ENCODE measurements around the gene PPM1L.
A peak's percentile ranks its signal among the peaks of the same experiment; 100 is the strongest.

PPM1L gene

DNA sequence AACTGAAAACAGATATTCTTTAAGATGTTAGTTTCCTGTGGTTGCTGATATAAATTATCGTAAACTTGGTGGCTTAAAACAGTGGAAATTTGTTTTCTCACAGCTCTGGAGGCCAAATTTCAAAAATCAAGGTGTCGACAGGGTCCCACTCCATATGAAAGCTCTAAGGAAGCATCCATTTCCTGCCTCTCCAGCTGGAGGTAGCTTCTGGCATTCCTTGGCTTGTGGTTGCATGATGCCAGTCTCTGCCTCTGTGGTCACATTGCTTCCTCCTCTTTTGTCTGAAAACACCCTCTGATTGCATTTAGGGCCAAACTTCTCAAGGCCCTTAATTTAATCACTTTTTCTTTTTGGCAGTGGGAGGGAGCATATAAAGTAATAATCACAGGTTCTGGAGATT, 96.8 kb downstream of the PPM1L start:
- DNase-seq (ENCODE audit: low spot score), result no peak

DNA sequence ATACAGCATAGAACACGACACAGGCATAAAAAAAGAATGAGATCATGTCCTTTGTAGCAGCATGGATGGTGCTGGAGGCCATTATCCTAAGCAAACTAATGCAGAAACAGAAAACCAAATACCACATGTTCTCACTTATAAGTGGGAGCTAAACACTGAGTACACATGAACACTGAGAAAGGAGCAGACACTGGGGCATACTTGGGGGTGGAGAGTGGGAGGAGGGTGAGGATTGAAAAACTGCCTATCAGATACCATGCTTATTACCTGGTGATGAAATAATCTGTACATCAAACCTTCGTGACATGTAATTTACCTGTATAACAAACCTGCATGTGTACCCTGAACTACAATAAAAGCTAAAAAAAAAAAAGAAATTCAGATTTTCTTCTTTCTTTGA, 100.4 kb downstream of the PPM1L start:
- DNase-seq (ENCODE audit: low spot score), result no peak

DNA sequence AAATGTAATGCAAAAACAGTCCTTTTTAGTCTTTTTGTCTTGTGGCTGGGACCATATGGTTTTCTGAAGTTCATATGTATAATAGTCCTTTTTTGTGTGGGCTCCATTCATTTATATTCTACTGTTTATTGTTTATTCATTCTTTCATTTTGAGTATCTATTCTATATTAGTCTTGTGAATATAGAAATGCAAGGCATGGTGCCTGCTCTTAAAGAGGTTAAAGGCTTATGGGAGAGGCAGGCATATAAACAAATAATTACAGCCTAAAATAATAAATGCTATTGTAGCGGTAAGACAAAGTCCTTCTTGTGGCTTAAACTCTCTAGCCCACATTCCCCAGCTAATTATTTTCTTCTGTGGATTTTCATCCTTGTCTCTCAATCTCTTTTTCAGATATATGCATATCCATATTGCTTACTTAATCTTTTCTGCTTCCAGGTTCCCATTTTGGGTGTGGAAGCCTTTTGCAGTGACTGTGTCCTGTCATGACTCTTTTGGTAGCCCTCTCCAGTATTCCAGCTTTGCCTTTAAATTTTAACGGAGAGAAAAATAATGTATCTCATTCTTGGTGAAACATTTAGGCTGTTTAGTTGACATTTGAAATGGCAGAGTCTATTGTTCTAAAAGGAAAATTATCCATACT, 101.6 kb downstream of the PPM1L start:
- DNase-seq (ENCODE audit: low spot score), result no peak

DNA sequence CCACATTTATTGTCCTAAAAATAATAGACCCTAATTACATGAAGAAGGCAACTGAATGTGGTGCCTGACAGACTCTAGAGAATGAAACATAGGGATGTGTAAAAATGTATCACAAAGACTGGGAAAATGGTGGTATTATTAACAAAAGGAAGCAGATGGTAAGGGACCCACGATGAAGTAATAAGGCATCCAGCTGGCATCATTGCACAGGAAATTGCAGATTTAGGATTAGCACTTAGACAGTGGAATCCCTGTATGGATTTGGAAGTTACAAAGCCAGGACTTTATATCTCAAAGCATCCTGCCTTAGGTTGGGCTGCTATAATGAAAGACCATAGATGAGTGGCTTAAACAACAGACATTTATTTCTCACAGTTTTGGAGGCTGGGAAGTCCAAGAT, 104.3 kb downstream of the PPM1L start:
- no peak for DNase-seq (ENCODE audit: low spot score)

DNA sequence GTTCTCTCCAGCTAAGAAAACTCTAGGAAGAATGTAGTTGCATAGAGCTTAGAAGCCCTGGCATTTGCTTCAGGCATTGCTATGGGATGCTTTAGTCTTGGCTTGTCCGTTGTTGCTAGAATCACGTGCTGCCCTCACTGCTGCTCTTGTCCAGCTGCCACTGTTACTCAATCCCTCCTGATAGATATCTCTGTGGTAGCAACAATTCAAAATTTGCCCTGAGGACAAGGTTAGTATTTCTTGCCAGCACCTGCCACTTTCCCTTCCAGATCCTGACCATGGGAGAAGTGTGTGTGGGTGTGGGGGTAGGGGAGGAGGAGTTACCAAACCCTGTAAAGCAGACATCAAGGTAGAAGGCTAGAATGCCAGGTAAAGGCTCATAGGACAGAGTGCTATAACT, 113.8 kb downstream of the PPM1L start:
- no peak for DNase-seq (ENCODE audit: low spot score)

DNA sequence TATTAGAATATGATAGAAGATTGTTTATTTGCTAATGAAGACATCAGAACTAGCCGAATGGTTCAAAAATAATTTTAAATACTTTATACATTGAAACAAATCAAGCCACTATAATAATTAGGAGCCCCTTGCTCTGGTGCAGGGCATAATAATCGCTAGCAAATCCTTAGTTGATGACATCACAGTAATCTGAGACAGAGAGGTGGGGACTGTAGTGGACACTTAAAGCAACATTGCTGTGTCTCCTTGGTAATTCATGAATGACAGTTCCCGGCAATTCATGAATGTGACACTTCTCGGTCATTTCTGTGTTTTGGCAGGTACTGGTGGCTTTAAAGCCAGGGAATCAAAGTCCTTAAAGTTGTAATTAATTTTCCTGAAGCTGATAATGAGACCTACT, 114.3 kb downstream of the PPM1L start:
- DNase-seq (ENCODE audit: low spot score), result no peak

DNA sequence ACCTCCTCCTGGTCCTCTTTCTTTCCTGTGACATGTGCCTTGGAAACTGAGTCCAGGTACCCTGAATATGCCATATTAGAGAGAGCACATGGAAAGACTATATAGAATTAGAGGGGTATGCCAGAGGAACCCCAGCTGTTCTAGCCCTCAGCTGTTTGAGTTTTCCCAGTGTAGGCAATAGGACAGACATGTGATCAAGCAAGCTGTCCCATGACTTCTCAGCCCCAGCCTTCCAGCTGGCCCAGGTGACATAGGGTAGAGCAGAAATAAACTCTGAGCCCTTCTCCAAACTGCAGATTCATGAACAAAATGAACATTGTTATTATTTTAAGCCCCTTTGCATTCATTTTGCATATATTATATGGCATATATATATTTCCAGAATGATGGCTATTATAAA, 118.7 kb downstream of the PPM1L start:
- DNase-seq (ENCODE audit: low spot score), result no peak

DNA sequence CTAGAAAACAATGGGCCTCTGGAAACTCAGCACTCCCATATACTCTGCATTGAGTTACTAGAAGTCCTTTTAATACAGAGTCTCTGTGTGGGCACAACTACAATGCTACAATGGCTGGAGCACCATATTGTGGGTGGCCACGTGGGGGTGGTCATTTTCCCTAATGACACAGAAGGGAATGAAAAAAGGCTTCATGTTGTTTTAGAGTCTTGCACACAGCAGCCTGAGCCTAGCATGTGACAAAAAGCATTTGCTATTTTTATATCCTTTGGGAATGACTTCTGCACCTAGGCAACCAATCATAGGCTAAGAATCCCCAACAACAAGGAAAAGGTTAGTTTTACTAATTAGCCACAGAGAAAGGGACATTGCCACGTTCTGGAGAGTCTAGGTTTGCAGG, 120.6 kb downstream of the PPM1L start:
- DNase-seq (ENCODE audit: low spot score), result no peak

DNA sequence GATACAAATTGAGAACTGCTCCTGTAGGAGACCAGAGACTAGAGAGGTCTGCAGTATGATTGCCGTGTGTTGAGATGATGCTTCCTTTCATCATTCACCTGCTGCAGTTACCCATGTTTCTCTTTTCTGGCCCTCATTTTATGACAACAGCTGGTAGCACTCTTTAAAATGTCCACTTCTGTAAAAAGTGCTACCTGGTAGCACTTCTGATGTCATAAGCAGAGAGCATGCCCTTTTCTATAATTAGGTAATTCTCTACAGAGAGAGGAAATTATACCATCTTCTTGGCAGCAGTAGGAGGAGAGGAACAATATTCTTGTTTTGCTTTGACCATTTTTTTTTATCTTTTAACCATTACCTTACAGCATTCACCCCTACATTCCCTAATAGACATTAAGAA, 123.8 kb downstream of the PPM1L start:
- DNase-seq (ENCODE audit: low spot score), result no peak

DNA sequence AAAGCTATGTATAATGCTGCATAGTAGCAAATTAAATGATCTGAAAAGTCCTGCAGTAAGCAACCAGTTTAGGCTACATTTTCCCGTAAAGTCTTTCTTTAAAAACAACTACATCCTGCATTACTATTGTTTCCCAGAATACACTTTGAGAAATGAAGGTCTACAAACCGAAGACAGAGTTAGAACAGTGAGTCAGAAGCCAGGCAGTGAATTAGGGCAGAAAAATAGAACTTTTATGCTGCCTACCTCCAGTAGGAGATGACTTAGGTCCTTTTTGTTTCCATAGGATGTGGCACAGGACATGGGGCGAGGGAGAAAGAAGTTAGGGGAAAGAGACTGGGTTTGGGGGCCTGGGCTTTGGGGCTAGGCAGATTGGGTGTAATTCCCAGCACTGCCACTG, 127.3 kb downstream of the PPM1L start:
- no peak for DNase-seq (ENCODE audit: low spot score)

DNA sequence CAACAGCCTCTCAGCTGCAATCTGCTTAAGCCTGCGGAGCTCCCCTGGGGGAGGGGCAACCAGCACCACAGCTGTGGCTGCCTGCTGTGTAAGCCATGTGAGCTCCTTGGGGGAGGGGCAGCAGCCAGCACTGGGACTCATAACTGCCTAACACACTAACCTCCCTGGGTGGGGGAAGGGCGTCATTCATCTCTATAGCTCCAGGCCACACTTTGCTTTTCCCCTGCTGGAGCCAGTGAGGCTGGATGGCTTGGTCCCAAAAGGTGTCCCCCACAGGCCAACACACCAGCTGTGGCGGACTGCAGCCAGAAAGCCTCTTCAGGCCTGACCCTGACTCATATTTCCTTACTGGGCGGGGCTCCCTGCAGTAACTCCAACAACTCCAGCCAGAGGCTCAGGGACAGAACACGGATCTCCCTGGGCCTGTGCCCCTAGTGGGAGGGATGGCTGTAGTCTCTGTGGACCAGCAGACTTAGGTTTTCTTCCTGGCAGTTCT, 129.8 kb downstream of the PPM1L start:
- DNase-seq (ENCODE audit: low spot score), result peak; percentile 69

DNA sequence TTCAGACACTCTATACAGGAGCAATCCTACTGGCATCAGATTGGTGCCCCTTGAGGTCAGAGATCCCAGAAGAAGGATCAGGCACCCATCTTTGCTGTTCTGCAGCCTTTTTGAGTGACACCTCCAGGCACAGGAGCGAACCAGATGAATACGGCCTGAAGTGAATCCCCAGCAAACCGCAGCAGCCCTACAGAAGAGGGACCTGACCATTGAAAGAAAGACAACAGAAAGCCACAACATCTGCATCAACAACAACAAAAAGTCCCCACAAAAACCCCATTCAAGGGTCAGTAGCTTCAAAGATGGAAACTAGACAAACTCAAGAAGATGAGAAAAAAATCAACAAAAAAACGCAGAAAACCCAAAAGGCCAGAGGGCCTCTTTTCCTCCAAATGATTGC, 130.4 kb downstream of the PPM1L start:
- DNase-seq (ENCODE audit: low spot score), result no peak

DNA sequence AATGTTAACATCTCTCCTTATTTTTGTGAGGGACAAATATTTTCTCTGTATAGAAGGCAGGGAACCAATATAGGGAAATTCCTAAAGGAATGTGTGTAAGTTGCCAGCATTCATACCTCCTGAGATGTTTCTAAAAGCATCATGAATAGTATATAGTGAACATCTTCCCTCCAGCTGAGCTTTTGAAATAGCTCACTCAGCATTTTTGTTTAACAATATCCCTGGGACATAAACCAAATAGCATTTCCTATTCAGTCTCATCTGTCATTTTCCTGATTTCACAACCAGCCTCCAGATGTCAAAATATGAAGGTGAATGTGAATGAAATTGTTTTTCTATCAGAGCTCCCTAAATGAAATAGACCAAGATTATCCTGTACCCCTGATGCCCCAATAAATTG, 137.2 kb downstream of the PPM1L start:
- no peak for DNase-seq (ENCODE audit: low spot score)

DNA sequence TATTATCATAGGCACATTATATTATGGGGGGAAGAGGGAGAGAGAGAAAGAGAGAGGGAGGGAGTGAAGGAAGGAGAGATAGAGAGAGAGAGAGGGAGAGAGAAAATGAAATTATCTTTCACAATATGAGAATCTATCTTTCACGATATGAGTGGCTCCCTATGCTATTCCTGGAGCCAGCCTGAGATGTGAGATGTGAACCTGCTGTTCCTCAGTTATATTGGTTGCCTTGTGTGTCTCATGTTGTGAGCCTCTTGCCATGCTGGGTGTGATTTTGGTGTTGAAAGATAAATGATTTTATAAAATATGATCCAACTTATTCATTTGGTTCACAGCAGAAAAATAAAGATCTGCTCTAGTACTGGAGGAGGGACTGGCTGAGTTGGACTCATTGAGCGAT, 148.7 kb downstream of the PPM1L start:
- no peak for DNase-seq (ENCODE audit: low spot score)

DNA sequence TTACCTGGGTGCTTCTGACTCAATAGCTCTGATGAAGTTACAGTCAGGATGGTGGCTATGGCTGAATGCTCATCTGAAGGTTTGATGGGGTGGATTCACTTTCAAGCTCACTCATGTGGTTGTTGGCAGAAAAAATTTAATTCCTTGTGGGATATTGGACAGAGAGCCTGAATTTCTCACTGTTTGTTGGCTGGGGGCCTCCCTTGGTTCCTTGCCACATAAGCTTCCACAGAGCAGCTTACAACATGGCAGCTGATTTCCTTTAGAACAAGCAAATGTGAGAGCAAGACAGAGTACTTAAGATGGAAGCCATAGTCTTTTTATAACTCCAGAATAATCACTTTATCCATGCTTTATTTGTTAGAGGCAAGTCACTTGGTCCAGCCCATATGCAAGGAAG, 150.6 kb downstream of the PPM1L start:
- DNase-seq (ENCODE audit: low spot score), result no peak

DNA sequence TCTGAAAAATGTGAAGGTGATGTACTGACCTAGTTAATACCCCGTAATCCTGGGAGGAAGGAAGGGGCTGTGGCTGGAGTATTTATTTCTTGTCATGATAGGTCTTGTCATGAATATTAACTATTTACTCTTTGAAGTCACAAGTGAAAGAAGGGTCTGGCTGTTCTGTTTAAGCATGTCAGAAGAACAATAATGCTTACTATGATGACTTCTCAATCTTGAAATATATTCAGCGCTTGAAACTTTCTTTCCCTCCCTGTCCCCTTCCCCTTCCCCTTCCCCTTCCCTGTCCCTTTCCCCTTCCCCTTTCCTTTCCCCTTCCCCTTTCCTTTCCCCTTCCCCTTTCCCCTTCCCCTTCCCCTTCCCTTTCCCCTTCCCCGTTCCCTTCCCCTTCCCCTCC, 153.9 kb downstream of the PPM1L start:
- DNase-seq (ENCODE audit: low spot score), result no peak

DNA sequence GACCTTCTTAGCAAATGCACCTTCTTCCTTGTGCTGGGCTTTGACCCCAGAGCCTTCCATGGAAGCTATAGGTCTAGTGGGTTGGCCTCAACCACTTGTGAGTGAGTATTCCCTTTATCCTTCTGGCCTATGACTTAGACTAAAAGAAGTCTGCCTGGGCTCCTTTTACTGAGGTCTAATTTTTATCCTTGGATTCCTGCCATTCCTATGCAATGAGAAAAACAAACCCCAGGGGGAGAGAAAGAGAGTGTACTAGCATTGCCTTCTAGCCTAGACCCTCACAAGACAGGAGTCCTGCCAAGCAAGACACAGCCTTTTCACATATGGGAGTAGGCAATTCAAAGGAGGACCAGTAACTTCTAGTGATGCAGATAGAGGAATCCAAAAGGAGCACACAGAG, 155.4 kb downstream of the PPM1L start:
- DNase-seq (ENCODE audit: low spot score), result no peak

DNA sequence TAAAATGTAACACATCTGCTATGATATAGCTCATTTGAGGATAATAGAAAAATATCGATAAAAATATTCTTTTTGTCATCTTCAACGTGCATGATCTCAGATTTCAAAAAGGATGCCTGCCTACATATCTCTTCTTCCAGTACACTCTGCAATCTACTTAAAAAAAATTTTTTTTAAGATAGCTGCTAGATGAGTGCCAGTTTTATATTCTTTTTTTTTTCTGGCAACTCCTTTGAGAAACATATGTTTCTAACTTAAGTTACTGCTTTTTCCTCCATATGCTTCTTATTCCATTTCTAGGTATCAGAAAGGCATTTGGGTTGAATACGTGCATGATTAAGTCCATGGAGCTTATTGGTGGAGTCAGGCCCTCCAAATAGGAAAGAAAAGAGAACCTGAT, 160.4 kb downstream of the PPM1L start:
- DNase-seq (ENCODE audit: low spot score), result no peak

DNA sequence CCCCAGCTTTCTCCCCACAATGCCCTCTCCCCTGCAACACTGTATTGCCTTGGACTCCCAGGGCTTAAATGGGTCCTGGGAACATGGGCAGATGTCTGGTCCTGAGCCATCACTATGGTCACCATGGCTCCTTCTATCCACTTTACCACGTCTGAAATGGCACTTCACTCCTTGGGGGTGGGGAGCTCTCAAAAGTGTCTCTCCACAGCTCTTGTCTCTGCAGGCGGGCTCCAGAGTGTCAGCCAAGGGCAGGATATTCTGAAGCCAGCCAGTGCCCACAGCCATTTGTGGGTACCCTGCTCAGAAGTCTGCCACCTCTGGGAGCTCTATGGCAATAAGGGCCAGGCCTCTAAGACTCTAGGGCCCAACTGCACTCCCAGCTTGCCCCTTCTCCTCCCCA, 163.9 kb downstream of the PPM1L start:
- DNase-seq (ENCODE audit: low spot score), result no peak

DNA sequence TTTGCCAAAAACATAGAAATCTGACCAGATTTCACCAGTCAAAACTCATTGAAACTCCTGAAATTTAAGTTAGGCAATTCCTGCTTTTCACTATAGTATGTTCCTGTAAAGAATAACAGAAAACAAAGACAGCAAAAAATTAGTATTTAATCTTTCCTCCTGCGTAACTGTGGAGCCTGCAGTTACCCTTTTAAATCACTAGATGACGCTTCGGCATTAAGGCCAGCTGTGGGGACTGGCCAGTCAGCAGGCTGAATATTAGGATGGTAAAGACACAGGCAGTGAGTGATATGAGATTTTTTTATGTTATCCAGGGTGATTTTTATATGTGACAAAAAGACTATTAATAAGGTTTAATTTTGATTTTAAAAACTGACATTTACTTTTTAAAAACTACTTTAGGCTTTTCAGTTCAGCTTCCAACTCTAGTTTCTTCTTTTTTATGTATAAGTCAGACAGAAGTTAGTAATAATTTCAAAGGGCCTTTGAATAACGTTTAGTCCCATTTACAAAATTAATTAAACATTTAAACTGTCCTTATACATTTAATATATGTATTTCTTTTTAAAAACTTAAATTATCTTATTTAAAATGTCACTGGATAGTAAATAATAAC, 165.1 kb downstream of the PPM1L start:
- no peak for DNase-seq (ENCODE audit: low spot score)

DNA sequence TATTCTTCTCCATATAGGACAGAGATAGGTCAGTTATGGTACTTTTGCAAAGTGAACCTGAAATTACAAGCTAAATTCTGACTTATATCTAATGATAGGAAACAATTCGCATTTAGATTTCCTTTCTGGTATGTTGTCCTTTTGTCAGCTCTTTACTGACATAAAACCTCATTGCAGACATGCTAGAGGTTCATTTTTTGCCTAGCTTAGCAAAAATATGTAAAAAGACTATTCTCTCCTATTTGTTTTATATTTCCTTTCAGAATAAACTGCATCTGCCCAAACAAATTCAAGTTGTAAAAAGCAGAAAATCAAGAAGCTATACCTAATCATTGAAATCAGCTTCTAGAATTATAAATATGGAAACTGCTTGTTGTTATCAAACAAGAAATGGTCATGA, 168.7 kb downstream of the PPM1L start:
- DNase-seq (ENCODE audit: low spot score), result no peak

DNA sequence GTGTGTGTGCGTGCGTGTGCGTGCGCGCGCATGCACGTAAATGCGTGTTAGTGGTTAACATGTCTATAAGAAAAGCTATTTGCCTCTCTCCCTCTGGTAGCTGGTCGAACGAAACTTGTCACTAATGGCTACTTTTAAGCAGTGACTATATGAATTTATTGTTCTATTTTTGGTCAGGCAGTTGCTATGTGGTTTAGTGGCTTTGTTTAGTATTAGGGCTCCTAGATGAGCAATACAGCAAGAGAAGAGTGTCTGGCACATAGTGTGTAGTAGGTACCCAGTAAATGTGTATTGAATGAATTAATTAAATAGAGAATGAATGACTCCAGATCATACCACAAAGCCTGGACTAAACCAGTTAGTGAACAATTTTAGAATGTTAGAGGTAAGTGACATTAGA, 171.6 kb downstream of the PPM1L start:
- no peak for DNase-seq (ENCODE audit: low spot score)

DNA sequence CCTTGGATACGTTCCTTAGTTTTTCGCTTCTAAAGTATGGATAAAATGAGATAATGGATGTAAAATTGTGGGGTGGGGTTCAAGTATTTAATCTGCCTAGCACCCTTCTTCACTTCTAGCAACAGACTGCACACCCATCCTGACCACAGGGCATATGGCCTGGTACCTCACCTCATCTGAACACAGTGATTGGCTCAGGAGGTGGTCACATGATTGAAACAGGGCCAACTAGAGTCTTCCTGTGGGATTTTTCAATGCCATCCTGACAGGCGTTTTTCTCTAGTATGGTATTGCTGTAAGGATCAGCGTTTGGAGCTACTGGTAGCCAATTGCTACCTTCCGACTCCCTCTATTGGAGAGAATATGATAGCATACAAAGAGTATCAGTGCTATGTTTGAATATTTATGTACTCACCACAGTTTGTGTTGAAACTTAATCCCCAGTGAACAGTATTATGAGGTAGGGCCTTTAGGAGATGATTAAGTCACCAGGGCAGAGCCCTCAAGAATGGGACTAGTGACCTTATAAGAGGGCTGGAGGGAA, 172.2 kb downstream of the PPM1L start:
- no peak for DNase-seq (ENCODE audit: low spot score)

DNA sequence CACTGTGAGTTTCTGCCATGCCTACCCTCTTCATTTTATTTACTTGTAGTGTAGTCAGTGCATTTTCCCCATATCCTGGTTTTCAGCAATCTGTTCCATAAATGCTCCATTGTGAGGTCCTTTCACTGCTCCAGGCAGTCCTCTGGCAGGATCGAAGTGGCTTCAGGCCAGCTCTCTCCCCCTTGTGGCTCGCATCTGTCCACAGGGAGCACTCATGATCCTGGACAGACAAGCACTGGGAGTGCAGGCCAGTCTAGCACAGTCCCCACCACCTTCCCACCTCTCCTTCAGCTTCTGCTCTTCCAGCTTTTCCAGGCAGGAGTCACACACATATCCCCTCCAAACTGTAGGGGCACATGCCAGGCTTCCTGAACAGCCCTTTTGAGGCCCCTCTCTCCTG, 173.6 kb downstream of the PPM1L start:
- DNase-seq (ENCODE audit: low spot score), result no peak

Measured in ecto neural progenitor cell (in vitro differentiated cells).